Stimulated activated CD4-positive, alpha-beta T cell treated with anti-CD3 and anti-CD28 coated beads, Interleukin-4, amount 100 ng/mL, for 4 hours (primary cell): ENCODE measurements around the gene DTWD2.
"Not testable (repeated sequence)": the region's sequence is repeated elsewhere in the genome, so short reads cannot be mapped to it uniquely, and the experiment has no call there.

Source experiments
- DNase-seq, 2 experiments: peaks; one replicate each; pipeline ENCODE4 v3.0.0-alpha.2; 2020

The DTWD2 gene

GRCh38 chr5:118994595-118994994 lies 6.2 kb upstream of the DTWD2 start:
- no peak for DNase-seq

- not testable (repeated sequence) for DNase-seq
Measured at GRCh38 chr5:118993118-118993517, 4.8 kb upstream of the DTWD2 start.

- not testable (repeated sequence) for DNase-seq
Measured at GRCh38 chr5:118992055-118992454, 3.7 kb upstream of the DTWD2 start.

GRCh38 chr5:118990582-118990981 lies 2.2 kb upstream of the DTWD2 start:
- DNase-seq, result no peak

GRCh38 chr5:118989816-118990215 lies 1.5 kb upstream of the DTWD2 start:
- DNase-seq, result no peak

- no peak for DNase-seq
Measured at GRCh38 chr5:118988866-118989180, 476 bp upstream of the DTWD2 start.

GRCh38 chr5:118984602-118985001 lies 3.7 kb downstream of the DTWD2 start:
- no peak for DNase-seq

GRCh38 chr5:118981783-118982182 lies 6.6 kb downstream of the DTWD2 start:
- DNase-seq, result no peak

- no peak for DNase-seq
Measured at GRCh38 chr5:118980438-118980837, 7.9 kb downstream of the DTWD2 start.

- no peak for DNase-seq
Measured at GRCh38 chr5:118980017-118980416, 8.3 kb downstream of the DTWD2 start.

GRCh38 chr5:118973779-118974445 lies 14.4 kb downstream of the DTWD2 start:
- not testable (repeated sequence) for DNase-seq

GRCh38 chr5:118968925-118969375 lies 19.4 kb downstream of the DTWD2 start:
- no peak for DNase-seq

GRCh38 chr5:118968406-118968911 lies 19.9 kb downstream of the DTWD2 start:
- DNase-seq, result no peak

- DNase-seq, result no peak
Measured at GRCh38 chr5:118967059-118967508, 21.3 kb downstream of the DTWD2 start.

GRCh38 chr5:118965890-118966289 lies 22.5 kb downstream of the DTWD2 start:
- no peak for DNase-seq

- DNase-seq, result not testable (repeated sequence)
Measured at GRCh38 chr5:118964970-118965369, 23.4 kb downstream of the DTWD2 start.

- not testable (repeated sequence) for DNase-seq
Measured at GRCh38 chr5:118964388-118964787, 24.0 kb downstream of the DTWD2 start.

- no peak for DNase-seq
Measured at GRCh38 chr5:118963169-118963568, 25.2 kb downstream of the DTWD2 start.

GRCh38 chr5:118960557-118960956 lies 27.8 kb downstream of the DTWD2 start:
- DNase-seq, result no peak

- DNase-seq, result no peak
Measured at GRCh38 chr5:118956727-118957126, 31.6 kb downstream of the DTWD2 start.

GRCh38 chr5:118953652-118954005 lies 34.7 kb downstream of the DTWD2 start:
- no peak for DNase-seq

- no peak for DNase-seq
Measured at GRCh38 chr5:118952992-118953651, 35.2 kb downstream of the DTWD2 start.

- not testable (repeated sequence) for DNase-seq
Measured at GRCh38 chr5:118952306-118952705, 36.0 kb downstream of the DTWD2 start.

GRCh38 chr5:118950354-118950753 lies 38.0 kb downstream of the DTWD2 start:
- not testable (repeated sequence) for DNase-seq
